ENCODE data around the gene PIANP. TPM values are rescaled to one million over a fixed set of nuclear protein-coding genes. Genes with fewer than 3 reads are reported as not detected.

The PIANP gene
- total and polyA plus RNA-seq, 2 donors (not counting 1 experiment from before 2014, with no cell fraction given): 0.24 to 0.54 TPM

GRCh38 chr12:6672143-6672542 lies 28.5 kb downstream of the PIANP start:
- H3K27ac Mint-ChIP-seq: no peak overlapping the region
- no peaks in the 10 kb centered on the region for H3K9me3 Mint-ChIP-seq (ENCODE audit: insufficient read depth)
- H3K4me3 Mint-ChIP-seq: no peak overlapping the region
- H3K27me3 ChIP-seq (replicated peaks in 1 of 4; ENCODE audit: control extremely low read depth in 1 of 4, control insufficient read depth in 3 of 4, insufficient read depth in 4 of 4, low read length in 3 of 4): no peaks in the 10 kb centered on the region
- H2AFZ ChIP-seq (ENCODE audit: insufficient read depth, low read depth, low read length, poor library complexity, severe bottlenecking): no peak overlapping the region
- H3K4me3 ChIP-seq (ENCODE audit: control extremely low read depth in 1 of 5, extremely low read depth in 1 of 5, insufficient read depth in 1 of 5, low read depth in 2 of 5, low read length in 4 of 5): no peak overlapping the region
- WGBS (ENCODE audit: insufficient coverage): 98% methylated on average over 11 of the region's 18 CpGs
- POLR2A ChIA-PET: no interaction called here
- H3K4me2 ChIP-seq (replicated peaks; ENCODE audit: low read depth, low read length, poor library complexity, severe bottlenecking): no peak overlapping the region
- peaks cover 1% of the 10 kb centered on the region for H3K4me1 Mint-ChIP-seq
- CTCF ChIA-PET: interaction anchor here (0.5 to 1.1 kb wide), 4 partner anchors 13 to 53 kb away, joined by 3 to 4 read pairs (median 3); no protein-coding TSS in a partner anchor
- no peak overlapping the region for H3K9ac ChIP-seq (ENCODE audit: low read length)
- no peaks in the 10 kb centered on the region for H3K9me3 ChIP-seq (ENCODE audit: control extremely low read depth in 1 of 3, control insufficient read depth in 2 of 3, insufficient read depth in 1 of 3, low read length in 2 of 3)
- no peak for ATAC-seq (ENCODE audit: low read depth)
- peaks cover 29% of the 10 kb centered on the region for H3K79me2 ChIP-seq (ENCODE audit: control insufficient read depth, insufficient read depth, low read length)
- intact Hi-C loops (cut with micrococcal nuclease): no loop called here
- H3K36me3 ChIP-seq (replicated peaks in 1 of 2; ENCODE audit: control extremely low read depth in 1 of 2, control insufficient read depth in 1 of 2, extremely low read depth in 1 of 2, insufficient read depth in 2 of 2, low read length in 1 of 2): peaks cover 10 to 97% of the 10 kb centered on the region in 2 experiments
- peaks cover 6% of the 10 kb centered on the region for H4K20me1 ChIP-seq (ENCODE audit: control insufficient read depth, insufficient read depth, low read length, poor library complexity, severe bottlenecking)
- no peaks in the 10 kb centered on the region for H3K27me3 Mint-ChIP-seq
- DNase-seq: no peak
- H3K27ac ChIP-seq (ENCODE audit: low read length in 2 of 2): no peak overlapping the region
- TF ChIP-seq EZH2 (IDR thresholded peaks at IDR 0.05; ENCODE audit: borderline replicate concordance, insufficient read depth, low read depth, low read length, poor library complexity, severe bottlenecking): no peak
- TF ChIP-seq CTCF (IDR thresholded peaks at IDR 0.05): no peak
- no peaks in the 10 kb centered on the region for H3K4me1 ChIP-seq (ENCODE audit: control insufficient read depth in 2 of 2, insufficient read depth in 2 of 2, low read length in 2 of 2)

- Histone ChIP-seq H3K4me3 (ENCODE audit: control extremely low read depth in 1 of 5, extremely low read depth in 1 of 5, insufficient read depth in 1 of 5, low read depth in 2 of 5, low read length in 4 of 5) (no peak overlapping the region), H2AFZ (ENCODE audit: insufficient read depth, low read depth, low read length, poor library complexity, severe bottlenecking) (no peak overlapping the region), H3K27ac (ENCODE audit: low read length in 2 of 2) (no peak overlapping the region), H3K79me2 (ENCODE audit: control insufficient read depth, insufficient read depth, low read length) (peaks cover 7% of the 10 kb centered on the region), H3K36me3 (replicated peaks in 1 of 2; ENCODE audit: control extremely low read depth in 1 of 2, control insufficient read depth in 1 of 2, extremely low read depth in 1 of 2, insufficient read depth in 2 of 2, low read length in 1 of 2) (peaks cover 7 to 61% of the 10 kb centered on the region in 2 experiments), H3K9me3 (ENCODE audit: control extremely low read depth in 1 of 3, control insufficient read depth in 2 of 3, insufficient read depth in 1 of 3, low read length in 2 of 3) (no peaks in the 10 kb centered on the region), H3K9ac (ENCODE audit: low read length) (no peak overlapping the region), H3K4me1 (ENCODE audit: control insufficient read depth in 2 of 2, insufficient read depth in 2 of 2, low read length in 2 of 2) (peaks cover 6 to 10% of the 10 kb centered on the region in 2 donors), H3K27me3 (replicated peaks in 1 of 4; ENCODE audit: control extremely low read depth in 1 of 4, control insufficient read depth in 3 of 4, insufficient read depth in 4 of 4, low read length in 3 of 4) (no peaks in the 10 kb centered on the region), H4K20me1 (ENCODE audit: control insufficient read depth, insufficient read depth, low read length, poor library complexity, severe bottlenecking) (peaks cover 6% of the 10 kb centered on the region), H3K4me2 (replicated peaks; ENCODE audit: low read depth, low read length, poor library complexity, severe bottlenecking) (no peak overlapping the region)
- WGBS (ENCODE audit: insufficient coverage): 100% methylated on average over 3 of the region's 8 CpGs
- Mint-ChIP-seq H3K27me3 (no peaks in the 10 kb centered on the region), H3K4me3 (no peak overlapping the region), H3K27ac (no peak overlapping the region), H3K9me3 (ENCODE audit: insufficient read depth) (no peaks in the 10 kb centered on the region), H3K4me1 (peaks cover 8% of the 10 kb centered on the region)
- no peak for ATAC-seq (ENCODE audit: low read depth)
- CTCF ChIA-PET: interaction anchor here (1.0 to 1.3 kb wide), 2 partner anchors 17 to 38 kb away, joined by 3 to 4 read pairs; no protein-coding TSS in a partner anchor
- DNase-seq: no peak
- POLR2A ChIA-PET: interaction anchor here (0.6 kb wide), 1 partner anchor 92 kb away, joined by 4 read pairs; no protein-coding TSS in a partner anchor
- intact Hi-C loops (cut with micrococcal nuclease): no loop called here
- TF ChIP-seq EZH2 (IDR thresholded peaks at IDR 0.05; ENCODE audit: borderline replicate concordance, insufficient read depth, low read depth, low read length, poor library complexity, severe bottlenecking): no peak
- no peak for TF ChIP-seq CTCF (IDR thresholded peaks at IDR 0.05)
Measured at GRCh38 chr12:6667559-6668210, 32.9 kb downstream of the PIANP start.

Data from B cell (primary cell).